HG03469 (cell line): ENCODE measurements around the gene CHST4.
"Not testable (repeated sequence)": the region's sequence is repeated elsewhere in the genome, so short reads cannot be mapped to it uniquely, and the experiment has no call there.

ENCODE experiments used
- ATAC-seq: cut with Tn5 transposase; IDR thresholded peaks from one replicate; pipeline ENCODE4 v1.9.1; 2021; ENCODE audit warnings: mild to moderate bottlenecking, moderate library complexity, moderate number of reproducible peaks; ENCODE audit not compliant: unreplicated experiment

Gene CHST4

DNA sequence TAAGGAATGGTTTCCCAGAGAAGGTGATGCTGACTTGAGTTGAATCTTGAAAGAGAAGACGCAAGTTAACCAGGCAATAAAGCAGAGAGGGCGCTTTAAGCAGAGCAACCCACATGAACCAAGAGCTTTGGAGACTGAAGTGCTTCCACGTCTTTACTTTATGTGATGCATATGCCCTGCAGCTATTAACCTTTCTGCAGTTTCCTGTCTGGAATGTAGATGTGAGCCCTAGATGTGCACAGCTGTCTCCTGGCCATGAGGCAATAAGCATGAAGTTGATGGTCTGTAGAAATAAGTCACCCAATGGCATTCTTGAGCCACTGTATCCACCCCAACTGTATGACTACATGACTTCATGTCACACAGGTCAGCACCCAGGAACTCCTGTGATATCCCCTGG, 5.7 kb upstream of the CHST4 start:
- no peak for ATAC-seq

DNA sequence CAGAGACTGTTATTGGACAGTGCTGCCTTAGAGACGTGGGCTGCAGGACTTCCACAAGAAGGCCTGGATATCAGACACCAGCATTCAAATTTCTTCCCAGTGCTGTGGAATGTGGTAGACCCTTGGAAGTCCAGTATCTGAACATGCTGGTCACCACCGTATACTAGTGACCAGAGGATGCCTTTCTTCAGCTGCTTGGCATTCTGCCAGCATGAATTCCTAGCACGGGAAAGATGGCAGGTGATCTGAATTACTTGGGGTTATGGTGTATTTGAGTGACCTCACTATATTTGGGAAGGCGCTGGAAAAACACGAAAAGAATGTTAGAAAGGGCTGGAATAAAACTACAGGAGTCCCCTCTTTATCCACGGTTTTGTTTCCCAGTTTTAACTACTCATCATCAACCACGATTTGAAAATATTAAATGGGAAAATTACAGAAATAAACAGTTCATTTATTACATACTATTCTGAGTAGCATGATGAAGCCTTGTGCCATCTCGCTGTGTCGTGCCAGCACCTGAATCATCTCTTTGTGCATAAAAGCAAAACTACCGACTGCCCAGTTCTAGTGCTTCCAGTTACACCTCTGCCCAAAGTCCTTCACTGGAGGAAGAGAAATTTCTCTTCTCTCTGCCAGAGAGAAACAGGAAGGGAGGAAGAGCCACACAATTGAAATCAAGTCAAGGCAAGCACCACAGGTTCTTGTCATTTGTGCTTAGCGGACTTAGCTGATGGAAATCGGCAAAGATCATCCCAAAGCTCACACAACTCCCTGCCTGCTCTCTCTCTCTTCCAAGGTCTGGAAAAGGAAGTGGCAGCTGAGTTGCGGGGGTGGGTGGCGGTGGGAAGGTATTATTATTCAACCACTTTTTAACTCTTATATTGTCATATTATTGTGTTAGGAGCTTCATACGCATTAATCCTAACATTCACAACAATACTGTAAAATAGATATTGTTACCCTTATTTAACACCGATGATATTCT, 1.4 kb upstream of the CHST4 start:
- no peak for ATAC-seq

DNA sequence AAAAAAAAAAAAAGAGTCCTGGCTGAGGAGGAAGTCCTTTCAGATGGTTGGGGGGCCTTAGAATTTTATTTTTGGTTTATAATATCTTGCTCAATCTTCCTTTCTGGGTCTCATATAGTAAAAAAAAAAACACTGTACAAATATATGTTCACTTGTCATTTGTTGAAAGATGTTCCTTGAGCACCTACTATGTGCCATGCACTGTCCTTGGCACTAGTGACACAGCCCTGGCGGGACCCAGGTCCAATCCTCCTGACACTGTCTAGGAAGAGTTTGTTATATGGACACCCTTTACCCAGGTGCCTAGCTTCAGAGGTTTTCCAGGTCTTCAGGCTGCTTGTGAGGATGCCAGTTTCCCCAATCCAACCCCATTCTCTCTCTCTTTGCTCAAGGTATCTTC, 2.0 kb downstream of the CHST4 start:
- ATAC-seq = no peak

DNA sequence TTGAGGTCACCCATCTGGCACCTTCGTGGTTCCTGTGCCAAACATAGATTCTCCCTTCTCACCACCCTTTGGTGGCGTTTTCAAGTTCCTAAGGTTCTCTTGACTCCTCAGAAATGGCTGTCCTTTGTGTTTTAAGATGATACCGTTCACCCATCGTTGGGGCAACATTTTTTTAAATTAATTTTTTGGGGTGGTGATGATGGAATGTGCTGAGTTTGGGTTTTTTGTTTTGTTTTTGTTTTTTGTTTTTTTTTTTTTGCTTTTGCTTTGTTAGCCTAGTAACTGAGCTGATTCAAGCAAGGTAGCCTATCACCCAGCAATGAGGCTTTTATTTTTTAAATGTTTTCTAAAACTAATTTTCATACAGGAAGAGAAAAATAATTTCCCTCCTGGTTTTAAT, 2.6 kb downstream of the CHST4 start:
- ATAC-seq = no peak

DNA sequence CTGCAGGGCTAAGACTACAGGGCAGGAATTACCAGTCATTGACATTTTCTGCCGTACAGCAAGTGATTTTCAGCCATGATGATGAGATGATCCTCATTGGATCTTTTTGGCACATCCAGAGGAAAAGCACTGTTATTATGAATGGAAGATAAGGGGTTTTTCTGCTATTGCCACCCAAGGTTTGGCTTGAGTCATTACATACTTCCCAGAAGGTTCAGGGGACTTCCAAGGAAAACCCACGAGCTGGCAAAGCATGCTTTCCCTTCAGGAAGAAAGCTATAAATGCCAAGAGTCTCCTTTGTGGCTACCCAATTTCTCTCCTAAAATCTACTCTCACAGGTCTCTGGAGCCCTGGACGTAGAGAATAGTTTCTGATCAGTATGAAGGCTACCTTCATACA, 6.1 kb downstream of the CHST4 start:
- no peak for ATAC-seq

DNA sequence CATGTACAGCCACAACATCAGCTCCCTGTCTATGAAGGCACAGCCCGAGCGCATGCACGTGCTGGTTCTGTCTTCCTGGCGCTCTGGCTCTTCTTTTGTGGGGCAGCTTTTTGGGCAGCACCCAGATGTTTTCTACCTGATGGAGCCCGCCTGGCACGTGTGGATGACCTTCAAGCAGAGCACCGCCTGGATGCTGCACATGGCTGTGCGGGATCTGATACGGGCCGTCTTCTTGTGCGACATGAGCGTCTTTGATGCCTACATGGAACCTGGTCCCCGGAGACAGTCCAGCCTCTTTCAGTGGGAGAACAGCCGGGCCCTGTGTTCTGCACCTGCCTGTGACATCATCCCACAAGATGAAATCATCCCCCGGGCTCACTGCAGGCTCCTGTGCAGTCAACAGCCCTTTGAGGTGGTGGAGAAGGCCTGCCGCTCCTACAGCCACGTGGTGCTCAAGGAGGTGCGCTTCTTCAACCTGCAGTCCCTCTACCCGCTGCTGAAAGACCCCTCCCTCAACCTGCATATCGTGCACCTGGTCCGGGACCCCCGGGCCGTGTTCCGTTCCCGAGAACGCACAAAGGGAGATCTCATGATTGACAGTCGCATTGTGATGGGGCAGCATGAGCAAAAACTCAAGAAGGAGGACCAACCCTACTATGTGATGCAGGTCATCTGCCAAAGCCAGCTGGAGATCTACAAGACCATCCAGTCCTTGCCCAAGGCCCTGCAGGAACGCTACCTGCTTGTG, 10.7 kb downstream of the CHST4 start:
- ATAC-seq = no peak

DNA sequence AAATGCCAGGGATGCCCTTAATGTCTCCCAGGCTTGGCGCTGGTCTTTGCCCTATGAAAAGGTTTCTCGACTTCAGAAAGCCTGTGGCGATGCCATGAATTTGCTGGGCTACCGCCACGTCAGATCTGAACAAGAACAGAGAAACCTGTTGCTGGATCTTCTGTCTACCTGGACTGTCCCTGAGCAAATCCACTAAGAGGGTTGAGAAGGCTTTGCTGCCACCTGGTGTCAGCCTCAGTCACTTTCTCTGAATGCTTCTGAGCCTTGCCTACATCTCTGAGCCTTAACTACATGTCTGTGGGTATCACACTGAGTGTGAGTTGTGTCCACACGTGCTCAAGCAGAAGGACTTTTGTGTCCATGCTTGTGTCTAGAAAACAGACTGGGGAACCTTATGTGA, 11.4 kb downstream of the CHST4 start:
- no peak for ATAC-seq

DNA sequence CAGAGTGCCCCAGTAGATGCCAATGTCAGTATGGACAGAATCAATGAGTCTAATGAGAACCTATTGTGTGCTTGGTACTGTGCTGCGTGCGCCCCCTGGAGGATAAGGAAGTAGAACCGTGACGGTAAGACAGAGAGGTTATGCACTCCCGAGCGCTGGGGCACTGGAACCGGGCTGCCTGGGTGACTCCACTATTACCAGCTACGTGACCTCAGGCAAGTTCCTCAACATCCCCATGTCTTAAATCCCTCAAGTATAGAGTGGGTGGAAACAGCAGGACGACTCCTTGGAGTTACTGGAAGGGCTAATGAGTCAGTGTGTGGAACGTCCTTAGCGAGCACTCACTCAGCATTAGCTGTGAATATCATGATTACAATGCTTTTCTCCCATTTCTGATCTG, 16.2 kb downstream of the CHST4 start:
- no peak for ATAC-seq

DNA sequence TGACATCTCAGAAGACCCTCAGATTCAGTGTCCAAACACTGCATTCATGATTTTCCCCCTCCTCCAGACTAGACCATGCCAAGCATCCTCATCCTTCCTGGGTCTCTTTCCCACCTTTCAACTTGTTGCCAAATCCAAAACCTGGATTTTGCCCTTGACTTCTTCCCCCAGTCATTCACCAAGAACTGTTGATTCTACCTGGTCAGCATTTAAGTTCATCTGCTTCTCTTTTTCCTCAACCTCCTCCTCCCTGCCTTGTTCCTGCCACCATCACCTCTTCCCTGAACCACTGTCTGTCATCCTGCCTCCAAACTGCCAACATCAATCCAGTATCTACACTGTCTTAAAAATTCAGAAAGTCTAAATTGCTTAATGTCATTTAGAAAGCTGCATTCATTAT, 20.9 kb downstream of the CHST4 start:
- no peak for ATAC-seq

DNA sequence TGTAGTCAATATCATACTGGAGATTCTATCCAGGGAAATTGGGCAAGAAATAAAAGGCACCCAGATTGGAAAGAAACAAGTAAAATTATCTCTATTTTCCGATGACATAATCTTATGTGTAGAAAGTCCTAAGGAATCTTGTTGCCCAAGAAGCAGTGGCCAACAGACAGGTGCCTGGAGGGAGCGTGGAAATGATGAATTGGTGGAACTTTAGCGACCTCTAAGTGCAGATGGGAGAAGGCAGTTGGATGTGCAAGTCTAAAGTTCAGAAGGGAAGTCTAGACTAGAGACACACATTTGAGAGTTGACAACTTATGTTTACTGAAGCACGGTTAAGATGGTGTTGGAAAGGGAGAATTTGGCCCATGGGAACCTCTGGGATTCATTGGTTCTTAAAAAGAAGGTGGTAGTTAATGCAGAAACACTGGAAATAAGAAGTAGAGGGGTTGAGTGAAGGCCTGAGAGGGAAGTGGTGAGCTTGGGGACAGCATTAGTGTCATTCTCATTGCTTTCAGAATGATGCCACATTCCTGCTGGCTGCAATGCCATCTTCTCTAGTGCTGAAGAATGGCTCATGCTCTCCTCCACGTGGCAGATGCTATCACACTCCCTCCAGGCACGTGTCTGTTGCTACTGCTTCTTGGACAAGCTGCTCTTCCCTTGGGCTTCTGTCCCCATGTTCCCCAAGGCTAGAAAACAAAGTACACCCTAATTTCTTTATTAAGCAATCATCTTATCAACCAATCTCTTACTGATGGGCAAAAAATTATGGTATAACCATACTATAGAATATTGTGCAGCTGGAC, 26.7 kb downstream of the CHST4 start:
- no peak for ATAC-seq

DNA sequence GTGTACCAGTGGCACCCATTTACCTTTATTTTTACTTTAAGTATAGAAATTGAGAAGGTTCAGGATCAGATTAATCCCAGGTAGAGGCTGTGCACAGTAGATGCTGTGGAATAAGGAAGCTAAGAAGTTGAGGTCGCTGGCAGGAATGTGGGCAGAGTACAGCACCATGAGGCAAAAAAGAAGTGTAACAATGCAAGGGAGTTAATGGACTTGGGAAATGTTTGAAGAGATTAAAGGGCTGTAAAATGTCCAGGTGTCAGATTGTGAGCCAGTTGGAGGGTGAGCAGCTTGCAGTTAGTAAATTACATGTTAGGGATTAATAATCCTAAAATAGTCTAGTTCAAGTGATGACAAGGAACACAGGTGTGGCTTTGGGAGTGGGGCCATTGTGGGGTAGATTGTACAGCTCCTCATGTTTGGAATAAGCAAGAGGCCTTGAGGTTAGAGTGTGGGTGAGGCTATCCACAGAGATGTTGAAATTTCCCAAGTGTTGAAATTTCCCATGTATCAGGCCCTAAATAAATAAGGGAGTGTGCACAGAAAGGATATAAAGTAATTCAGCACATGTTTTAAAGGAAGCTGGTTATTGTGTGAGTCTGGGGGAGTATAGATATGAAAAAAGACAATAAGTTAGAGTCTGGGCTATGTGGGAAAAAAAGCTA, 29.1 kb downstream of the CHST4 start:
- ATAC-seq = no peak

DNA sequence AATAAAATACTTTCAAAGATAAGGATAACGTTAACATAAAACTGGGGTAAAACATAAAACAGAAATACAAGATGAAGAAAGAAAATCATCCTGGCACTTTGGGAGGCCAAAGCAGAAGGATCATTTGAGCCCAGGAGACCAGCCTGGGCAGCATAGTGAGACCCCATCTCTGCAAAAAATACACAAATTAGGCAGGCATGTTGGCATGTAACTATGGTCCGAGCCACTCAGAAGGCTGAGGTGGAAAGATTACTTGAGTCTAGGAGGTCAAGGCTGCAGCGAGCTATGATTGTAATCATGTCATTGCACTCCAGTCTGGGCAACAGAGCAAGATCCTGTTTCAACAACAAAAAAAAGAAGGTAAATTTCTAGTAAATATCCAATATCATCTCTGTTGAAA, 31.1 kb downstream of the CHST4 start:
- ATAC-seq = no peak

DNA sequence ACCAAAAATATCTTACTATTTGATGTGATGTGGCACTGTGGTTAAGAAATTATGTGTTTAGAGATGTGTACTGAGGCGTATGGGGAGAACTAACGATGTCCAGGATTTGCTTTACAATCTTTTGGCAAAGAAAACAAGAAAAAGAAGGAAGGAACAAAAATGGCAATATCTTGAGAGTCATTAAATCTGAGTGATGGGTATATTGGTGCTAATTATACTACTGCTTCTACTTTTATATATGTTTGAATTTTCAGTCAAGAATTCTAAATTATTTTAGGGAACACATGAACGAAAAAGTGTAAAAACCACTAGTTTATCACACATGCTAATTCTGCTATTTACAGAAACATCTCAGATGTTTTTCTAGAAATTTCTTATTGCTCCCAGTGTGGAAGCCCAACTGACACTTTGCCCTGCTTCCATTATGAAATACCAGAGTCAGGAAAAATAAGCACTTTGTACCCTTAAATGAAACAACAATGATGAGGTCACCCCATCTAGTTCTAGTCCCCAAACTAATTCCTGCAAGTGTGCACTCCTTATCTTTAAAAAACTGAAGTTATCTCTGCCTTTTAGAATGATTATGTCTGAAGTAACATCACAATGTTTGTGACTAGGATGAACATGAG, 31.8 kb downstream of the CHST4 start:
- ATAC-seq = no peak

DNA sequence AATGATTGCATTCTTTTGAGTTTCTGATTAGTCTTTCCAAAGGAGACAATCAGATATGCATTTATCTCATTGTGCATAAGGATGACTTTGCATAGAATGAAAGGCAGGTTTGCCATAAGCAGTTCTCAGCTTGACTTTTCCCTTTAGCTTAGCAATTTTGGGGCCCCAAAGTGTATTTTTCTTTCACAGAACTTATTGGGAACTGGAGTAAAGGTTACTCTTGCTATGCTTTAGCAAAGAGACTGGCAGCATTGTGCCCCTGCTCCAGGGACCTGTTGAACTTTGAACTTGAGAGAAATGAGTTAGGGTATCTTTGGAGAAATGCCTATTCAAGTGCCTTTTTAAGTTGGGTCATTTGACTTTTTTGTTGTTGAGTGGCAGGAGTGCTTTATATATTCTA, 33.6 kb downstream of the CHST4 start:
- ATAC-seq = no peak

DNA sequence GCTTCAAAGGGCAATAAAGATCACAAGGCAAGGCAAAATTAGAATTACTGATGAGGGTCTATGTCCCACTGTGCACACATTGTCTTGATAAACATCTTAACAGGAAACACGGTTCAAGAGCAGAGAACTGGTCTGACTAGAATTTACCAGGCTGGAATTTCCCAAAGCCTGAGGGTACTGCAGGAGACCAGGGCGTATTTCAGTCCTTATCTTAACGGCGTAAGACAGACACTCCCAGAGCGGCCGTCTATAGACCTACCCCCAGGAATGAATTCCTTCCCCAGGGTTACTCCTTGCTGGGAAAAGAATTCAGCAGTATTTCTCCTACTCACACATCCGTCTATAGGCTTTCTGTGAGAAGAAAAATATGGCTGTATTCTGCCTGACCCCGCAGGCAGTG, 35.7 kb downstream of the CHST4 start:
- ATAC-seq = not testable (repeated sequence)

DNA sequence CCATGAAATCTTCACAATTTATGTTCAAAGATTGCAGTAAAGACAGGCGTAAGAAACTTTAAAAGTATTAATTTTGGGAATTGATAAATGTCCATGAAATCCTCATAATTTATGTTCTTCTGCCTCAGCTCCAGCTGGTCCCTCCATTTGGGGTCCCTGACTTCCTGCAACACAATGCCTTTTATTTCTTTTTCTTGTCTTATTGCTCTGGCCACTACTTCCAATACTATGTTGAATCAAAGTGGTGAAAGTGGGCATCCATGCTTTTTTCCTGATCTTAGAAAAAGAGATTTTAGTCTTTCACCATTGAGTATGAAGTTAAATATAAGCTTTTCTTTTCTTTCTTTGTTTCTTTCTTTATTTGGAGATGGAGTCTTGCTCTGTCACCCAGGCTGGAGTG, 36.3 kb downstream of the CHST4 start:
- ATAC-seq = no peak

DNA sequence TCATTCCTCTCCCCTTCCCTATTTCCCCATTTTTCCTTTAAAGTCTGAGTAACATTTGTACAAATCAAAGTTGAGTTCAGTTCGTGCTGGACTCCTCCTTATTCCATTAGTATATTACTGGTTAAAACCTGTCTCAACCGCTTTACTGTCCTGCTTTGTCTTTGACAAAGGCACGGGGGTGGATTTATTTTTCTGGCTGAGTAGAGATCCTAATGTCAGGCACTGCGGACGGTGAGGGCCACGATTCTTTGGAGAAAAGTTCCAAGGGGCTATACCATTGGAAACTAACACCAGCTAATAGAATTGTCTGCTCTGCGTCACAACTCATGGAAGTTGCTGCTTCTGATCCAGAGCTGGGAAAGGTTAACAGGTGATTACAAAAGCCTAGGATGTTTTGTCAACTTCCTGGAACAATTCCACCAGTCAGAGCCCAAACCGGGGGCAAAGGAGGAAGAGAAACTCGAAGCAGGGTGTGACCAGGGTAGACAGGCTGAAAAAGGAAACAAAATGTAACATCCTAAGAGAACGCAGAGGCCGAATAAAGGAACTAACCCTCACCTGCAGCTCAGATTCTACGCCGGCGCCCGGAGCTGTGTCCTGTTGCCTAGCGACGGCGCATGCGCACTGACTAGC, 38.2 kb downstream of the CHST4 start:
- no peak for ATAC-seq

DNA sequence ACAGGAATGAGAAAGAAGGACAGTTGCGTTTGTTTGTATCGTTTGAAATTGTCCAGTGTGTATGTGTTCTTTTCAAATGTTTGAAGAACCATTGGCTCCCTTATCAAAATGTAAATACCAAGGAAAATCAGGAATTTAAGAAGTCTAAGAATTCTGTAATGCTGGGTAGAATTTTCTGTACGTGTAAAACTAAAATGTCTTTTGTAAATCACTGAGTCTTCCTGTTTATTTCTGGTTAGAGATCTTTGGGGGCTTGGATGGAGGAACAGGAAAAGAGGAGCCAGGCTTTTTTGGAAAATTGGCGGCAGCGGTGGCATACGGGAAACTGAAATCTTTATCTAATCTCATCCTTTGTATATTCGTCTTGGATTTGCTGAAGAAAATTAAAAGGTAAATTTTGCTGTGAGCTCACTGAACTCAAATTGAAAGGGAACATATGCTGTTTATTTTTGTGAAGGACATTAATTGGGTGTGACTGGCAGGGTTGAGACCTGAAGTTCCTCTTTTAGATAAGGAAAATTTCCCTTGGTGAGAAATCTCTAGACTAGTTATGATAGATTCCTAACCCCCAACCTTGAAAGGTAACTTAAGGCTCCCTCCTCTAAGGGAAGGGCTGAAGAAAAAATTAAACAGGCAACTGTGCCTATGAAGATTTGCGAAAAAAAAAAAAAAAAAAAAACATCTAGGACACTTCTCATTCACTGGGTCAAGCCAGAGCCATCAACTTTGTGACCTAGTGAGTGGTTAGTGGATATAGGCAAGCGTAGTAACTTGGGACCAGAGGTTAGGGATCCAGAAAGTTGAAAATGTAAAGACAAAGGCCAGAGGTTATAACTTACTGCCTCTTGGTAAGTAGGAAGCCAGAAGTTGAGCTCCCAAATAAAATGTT, 39.8 kb downstream of the CHST4 start:
- ATAC-seq = no peak

DNA sequence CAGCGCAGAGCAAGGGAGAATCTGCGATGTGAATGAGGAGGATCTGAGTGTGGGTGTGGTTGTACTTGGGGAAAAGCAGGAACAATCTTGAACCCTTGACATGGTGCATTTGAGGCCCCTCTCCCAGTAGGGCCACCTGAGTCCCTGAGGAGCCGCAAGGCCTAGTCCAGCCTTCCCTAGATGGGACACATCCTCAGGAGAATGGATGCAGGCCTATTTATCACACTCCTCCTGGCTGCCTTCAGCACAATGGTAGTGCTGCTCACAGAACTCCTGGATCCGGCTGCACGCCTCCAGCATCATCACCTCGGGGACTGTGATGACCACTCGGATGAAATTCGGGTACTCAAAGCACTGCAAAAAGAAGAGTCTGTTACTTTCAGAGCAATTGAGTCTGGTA, 41.7 kb downstream of the CHST4 start:
- ATAC-seq = no peak
